Osteoblast (primary cell): ENCODE results near the gene KCNQ1. TPM values are rescaled to one million over a fixed set of nuclear protein-coding genes. Genes with fewer than 3 reads are reported as not detected.

Experiments
- DNase-seq: peaks from one replicate; pipeline ENCODE4 v3.0.0; 2011; ENCODE audit warnings: low spot score, mixed read lengths; ENCODE audit not compliant: insufficient read length; ENCODE audit errors: missing footprints
- H2AFZ ChIP-seq: 2 replicates; pipeline ENCODE4 v1.6.0; 2011; ENCODE audit warnings: mild to moderate bottlenecking, low read length
- H3K27ac ChIP-seq: 2 replicates; pipeline ENCODE4 v1.5.1; 2011; ENCODE audit warnings: mild to moderate bottlenecking, low read depth, low read length, moderate library complexity
- H3K27me3 ChIP-seq: 2 replicates; pipeline ENCODE4 v1.6.0; 2012; ENCODE audit warnings: mild to moderate bottlenecking, control low read depth, inconsistent platforms, low read length, moderate library complexity; ENCODE audit not compliant: insufficient read depth
- H3K36me3 ChIP-seq: 2 replicates; pipeline ENCODE4 v1.5.1; 2011; ENCODE audit warnings: mild to moderate bottlenecking, low read length, control low read depth, moderate library complexity; ENCODE audit not compliant: insufficient read depth
- H3K4me1 ChIP-seq: 2 replicates; pipeline ENCODE4 v1.5.1; 2011; ENCODE audit warnings: mild to moderate bottlenecking, low read length, control low read depth, moderate library complexity; ENCODE audit not compliant: insufficient read depth
- H3K4me2 ChIP-seq: 2 replicates; pipeline ENCODE4 v1.6.0; 2011; ENCODE audit warnings: mild to moderate bottlenecking, low read length; ENCODE audit not compliant: insufficient read depth
- H3K4me3 ChIP-seq: fragments of 200-600 bp; sonication (generic); 3 replicates; pipeline ENCODE4 v1.5.1; 2012; ENCODE audit warnings: mild to moderate bottlenecking, low read length, inconsistent platforms; ENCODE audit not compliant: insufficient read depth
- H3K79me2 ChIP-seq: 2 replicates; pipeline ENCODE4 v1.6.0; 2012; ENCODE audit warnings: mild to moderate bottlenecking, low read length, control low read depth, inconsistent platforms; ENCODE audit not compliant: insufficient read depth
- H3K9me3 ChIP-seq: 2 replicates; pipeline ENCODE4 v1.5.1; 2011; ENCODE audit warnings: low read depth, low read length, control low read depth
- H4K20me1 ChIP-seq: 2 replicates; pipeline ENCODE4 v1.6.0; 2012; ENCODE audit warnings: mild to moderate bottlenecking, low read length, control low read depth; ENCODE audit not compliant: insufficient read depth
- total RNA-seq: library from RNA; depleted of rRNA; stranded (reverse); fragments of >200 nt; gene quantifications from 2 replicates; pipeline ENCODE4 v1.2.3, GENCODE V29; 2012
- TF ChIP-seq, protein P1 (sequence below): IDR thresholded peaks from 2 replicates; pipeline ENCODE4 v1.5.1; 2011; ENCODE audit warnings: mild to moderate bottlenecking, low read depth, low read length, moderate library complexity; ENCODE audit errors: extremely low read depth

Gene KCNQ1
- total RNA-seq, 1 donor: not detected

DNA sequence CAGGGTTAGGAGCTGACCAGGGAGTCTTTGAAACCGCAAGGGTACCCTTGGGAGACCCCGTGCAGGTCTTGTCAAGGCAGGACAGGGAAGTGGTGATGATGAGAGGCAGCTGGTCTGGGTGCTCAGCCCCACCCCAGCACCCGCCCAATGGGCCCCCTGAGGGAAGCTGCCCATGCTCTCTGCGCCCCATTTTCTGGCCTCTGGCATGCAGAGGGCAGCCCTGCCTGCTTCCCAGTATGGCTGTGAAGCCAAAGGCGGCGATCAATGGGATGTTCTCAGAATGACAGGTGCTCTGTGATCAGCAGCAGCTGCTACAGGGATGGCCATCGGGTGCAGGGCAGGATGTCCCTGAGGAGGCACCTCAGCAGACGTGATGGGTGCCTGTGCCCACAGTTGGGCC, 386.1 kb downstream of the KCNQ1 start:
- H3K27ac ChIP-seq: no peak overlapping the region
- H3K4me2 ChIP-seq: no peak overlapping the region
- H3K4me3 ChIP-seq: no peak overlapping the region

DNA sequence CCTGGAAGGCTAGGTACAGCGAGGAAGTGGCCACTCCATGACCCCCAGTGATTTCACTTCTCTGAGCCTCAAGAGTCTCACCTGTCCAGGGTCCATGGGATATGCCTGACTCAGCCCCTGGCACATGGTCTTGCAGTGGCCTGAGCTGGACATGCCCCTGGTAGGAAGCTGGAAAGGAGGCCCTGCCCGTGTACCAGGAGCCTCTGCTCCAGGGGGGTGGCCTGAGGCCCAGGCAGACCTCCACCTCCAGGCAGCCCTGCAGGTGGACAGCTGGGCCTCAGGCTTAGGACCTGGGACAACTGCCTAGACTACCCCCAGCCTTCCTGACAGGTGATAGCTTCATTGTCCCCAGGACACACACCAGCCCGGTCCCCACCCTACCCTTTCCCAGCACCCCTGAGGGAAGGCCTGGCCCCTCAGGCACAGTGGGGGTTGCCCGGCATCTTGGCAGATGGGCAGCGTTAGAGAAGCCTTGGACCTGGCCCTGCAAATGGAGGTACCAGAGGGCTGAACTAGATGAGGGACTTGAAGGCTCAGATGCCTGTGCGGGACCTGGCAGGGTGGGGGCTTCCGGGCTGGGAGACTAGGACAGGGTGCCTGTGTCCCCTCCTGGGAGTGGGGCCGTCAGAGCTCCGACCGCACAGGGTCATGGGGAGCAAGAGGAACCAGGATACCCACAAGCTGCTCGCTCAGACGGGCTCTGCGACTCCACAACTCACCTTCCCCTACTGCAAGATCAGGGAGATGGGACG, 387.1 kb downstream of the KCNQ1 start:
- peaks cover 1% of the 10 kb centered on the region for H3K4me1 ChIP-seq
- H4K20me1 ChIP-seq: no peaks in the 10 kb centered on the region
- TF ChIP-seq, protein P1, sequence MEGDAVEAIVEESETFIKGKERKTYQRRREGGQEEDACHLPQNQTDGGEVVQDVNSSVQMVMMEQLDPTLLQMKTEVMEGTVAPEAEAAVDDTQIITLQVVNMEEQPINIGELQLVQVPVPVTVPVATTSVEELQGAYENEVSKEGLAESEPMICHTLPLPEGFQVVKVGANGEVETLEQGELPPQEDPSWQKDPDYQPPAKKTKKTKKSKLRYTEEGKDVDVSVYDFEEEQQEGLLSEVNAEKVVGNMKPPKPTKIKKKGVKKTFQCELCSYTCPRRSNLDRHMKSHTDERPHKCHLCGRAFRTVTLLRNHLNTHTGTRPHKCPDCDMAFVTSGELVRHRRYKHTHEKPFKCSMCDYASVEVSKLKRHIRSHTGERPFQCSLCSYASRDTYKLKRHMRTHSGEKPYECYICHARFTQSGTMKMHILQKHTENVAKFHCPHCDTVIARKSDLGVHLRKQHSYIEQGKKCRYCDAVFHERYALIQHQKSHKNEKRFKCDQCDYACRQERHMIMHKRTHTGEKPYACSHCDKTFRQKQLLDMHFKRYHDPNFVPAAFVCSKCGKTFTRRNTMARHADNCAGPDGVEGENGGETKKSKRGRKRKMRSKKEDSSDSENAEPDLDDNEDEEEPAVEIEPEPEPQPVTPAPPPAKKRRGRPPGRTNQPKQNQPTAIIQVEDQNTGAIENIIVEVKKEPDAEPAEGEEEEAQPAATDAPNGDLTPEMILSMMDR: no peak
- H3K27ac ChIP-seq: no peak overlapping the region
- no peak overlapping the region for H3K4me2 ChIP-seq
- no peaks in the 10 kb centered on the region for H3K79me2 ChIP-seq
- no peak for DNase-seq
- H3K9me3 ChIP-seq: no peaks in the 10 kb centered on the region
- no peaks in the 10 kb centered on the region for H3K36me3 ChIP-seq
- H2AFZ ChIP-seq: no peak overlapping the region
- no peak overlapping the region for H3K4me3 ChIP-seq
- peaks cover 2% of the 10 kb centered on the region for H3K27me3 ChIP-seq

More for the DNA sequence above, 386.1 kb downstream of the KCNQ1 start:
- no peak overlapping the region for H2AFZ ChIP-seq
- H4K20me1 ChIP-seq: no peaks in the 10 kb centered on the region
- H3K9me3 ChIP-seq: no peaks in the 10 kb centered on the region
- H3K27me3 ChIP-seq: no peaks in the 10 kb centered on the region
- no peak for DNase-seq
- no peaks in the 10 kb centered on the region for H3K36me3 ChIP-seq
- H3K79me2 ChIP-seq: no peaks in the 10 kb centered on the region
- TF ChIP-seq, protein P1: no peak
- H3K4me1 ChIP-seq: peaks cover 11% of the 10 kb centered on the region

DNA sequence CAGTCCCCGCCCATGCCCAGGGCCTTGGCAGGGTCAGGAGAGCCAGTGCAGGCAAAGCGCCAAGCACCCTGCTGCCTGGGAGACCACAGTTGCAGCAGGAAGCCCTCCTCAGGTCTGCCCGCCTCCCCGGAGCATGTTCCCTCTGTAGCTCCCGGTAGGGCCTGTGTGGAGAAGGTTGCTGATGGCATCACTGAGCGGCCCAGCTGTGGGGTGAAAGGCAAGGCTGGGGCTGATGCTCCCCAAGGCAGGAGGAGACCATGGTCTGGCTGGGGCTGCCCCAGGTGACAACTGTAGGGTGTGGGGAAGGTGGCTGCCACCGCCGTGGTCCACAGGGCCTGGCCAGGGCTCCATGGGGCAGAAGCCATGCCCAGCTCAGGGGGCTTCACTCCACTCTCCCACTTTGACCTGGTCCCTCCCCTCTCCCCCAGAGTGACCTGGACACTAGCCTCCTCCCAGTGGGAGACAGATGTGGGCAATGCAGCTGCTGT, 387.8 kb downstream of the KCNQ1 start:
- Histone ChIP-seq H3K4me1 (no peaks in the 10 kb centered on the region), H4K20me1 (no peaks in the 10 kb centered on the region), H2AFZ (no peak overlapping the region), H3K27ac (no peak overlapping the region), H3K4me3 (no peak overlapping the region), H3K9me3 (no peaks in the 10 kb centered on the region), H3K36me3 (no peaks in the 10 kb centered on the region), H3K79me2 (no peaks in the 10 kb centered on the region), H3K4me2 (no peak overlapping the region), H3K27me3 (peaks cover 5% of the 10 kb centered on the region)
- DNase-seq: no peak
- TF ChIP-seq, protein P1: no peak

DNA sequence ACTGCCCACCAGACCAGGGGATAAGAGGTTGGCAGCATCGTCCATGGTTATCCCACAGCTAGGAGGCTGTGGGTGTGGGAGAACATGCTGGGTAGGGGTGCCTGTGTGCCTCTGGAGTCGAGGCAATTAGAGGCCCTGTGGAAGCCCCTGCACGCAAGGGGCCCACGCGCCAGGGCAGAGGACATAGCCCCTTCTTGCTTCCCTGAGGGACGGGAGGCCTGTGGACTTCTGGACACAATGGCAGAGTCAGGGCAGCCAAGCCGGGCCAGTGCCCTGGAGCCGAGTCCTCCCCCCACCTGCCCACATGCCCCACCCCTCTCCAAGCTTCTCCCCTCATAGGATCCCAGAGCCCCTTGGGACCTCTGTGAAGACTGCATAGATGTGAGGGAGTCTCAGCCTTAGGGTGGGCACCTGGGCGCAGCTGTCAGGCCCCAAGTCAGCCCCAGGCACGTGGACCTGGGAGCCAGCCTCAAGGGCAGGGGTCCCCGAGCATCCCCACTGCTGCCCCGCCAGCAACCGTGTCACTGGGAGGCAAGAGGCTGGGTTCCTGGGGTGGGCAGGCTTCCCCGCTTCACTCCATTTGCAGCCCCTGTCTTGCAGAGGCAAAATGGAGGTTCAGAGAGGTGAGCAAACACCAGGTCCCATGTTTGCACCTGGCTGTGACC, 388.4 kb downstream of the KCNQ1 start:
- Histone ChIP-seq H3K4me3 (no peak overlapping the region), H3K4me2 (no peak overlapping the region), H2AFZ (no peak overlapping the region), H3K79me2 (no peaks in the 10 kb centered on the region), H3K27ac (no peak overlapping the region), H3K27me3 (peaks cover 8% of the 10 kb centered on the region), H3K36me3 (no peaks in the 10 kb centered on the region), H3K9me3 (no peaks in the 10 kb centered on the region), H4K20me1 (no peaks in the 10 kb centered on the region), H3K4me1 (no peaks in the 10 kb centered on the region)
- no peak for DNase-seq
- TF ChIP-seq, protein P1: no peak
